ENCODE measurements around the gene DTHD1. TPM values are rescaled to one million over a fixed set of nuclear protein-coding genes. Genes with fewer than 3 reads are reported as not detected.

DTHD1 gene
- total RNA-seq, 1 experiment from 2014 or later = not detected

DNA sequence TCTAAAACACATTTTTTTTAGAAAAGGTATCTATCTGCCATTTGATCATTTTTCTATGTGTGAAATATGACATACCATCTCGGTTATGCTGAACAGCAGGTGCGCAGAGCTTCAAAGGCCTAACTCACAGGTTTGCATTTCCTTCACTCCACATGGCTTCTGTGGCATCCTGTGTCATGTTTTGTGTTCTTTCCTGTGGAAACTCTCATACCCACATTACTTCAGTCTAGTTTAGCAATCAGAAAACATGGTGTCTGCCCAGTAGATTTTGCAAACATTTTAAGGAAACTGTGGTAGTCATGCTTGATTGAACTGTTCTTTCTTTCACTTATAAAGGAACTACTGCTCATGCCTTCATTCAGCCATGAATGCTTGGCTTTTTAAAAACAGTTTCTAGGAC is 25.8 kb upstream of the DTHD1 start:
- no peaks in the 10 kb centered on the region for H3K4me1 ChIP-seq (replicated peaks)
- DNase-seq (ENCODE audit: low read depth in 1 of 2, low spot score in 2 of 2) = no peak
- H3K36me3 ChIP-seq = no peaks in the 10 kb centered on the region
- no peaks in the 10 kb centered on the region for H3K9me3 ChIP-seq (replicated peaks)
- H3K27me3 ChIP-seq (replicated peaks) = no peaks in the 10 kb centered on the region
- no peak overlapping the region for H3K4me3 ChIP-seq
- H3K27ac ChIP-seq = no peak overlapping the region

DNA sequence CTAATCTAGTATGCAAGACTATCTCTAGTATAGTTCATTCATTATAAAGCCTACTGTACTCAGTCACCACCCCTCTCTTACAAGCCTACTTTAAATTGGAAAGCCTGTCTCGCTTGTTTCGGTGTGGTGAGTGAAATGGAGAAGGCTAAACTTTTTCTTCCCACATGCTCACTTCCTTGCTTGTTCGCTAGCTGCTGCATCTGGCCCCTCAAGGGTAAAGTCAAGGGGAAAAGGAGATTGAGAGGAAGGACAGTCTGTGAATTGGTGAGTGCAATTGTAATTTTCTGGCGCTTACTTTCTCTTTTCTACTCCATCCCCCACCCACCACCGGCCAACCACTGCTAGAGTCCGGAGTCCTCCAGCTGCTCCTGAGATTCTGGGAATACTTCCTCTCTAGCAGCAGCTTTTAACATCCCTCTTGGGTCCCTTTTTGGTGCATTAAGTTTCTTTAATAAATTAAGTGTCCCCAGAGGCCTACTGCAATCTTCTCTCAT is 25.0 kb upstream of the DTHD1 start:
- no peaks in the 10 kb centered on the region for H3K4me1 ChIP-seq (replicated peaks)
- H3K4me3 ChIP-seq = no peak overlapping the region
- no peaks in the 10 kb centered on the region for H3K36me3 ChIP-seq
- no peak overlapping the region for H3K27ac ChIP-seq
- DNase-seq (ENCODE audit: low read depth in 1 of 2, low spot score in 2 of 2) = no peak
- no peaks in the 10 kb centered on the region for H3K9me3 ChIP-seq (replicated peaks)
- H3K27me3 ChIP-seq (replicated peaks) = no peaks in the 10 kb centered on the region

DNA sequence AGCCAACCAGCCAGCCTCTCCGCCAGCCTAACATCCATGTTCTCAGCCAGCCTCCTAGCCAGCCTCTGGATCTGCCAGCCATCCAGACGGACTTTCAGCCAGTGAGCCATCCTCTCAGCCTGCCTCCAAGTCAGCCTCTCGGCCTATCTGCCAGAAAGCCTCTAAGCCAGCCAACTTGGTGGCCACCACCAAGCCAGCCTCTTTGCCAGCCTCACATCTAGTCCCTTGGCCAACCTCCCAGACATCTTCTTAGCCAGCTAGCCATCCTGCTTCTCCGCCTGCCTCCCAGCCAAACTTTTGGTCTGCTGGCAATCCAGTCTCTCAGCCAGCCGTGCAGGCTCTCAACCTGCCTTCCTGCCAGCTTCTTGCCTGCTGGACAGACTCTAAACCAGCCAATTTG is 20.7 kb upstream of the DTHD1 start:
- Histone ChIP-seq H3K36me3 (no peaks in the 10 kb centered on the region), H3K27me3 (replicated peaks) (no peaks in the 10 kb centered on the region), H3K4me3 (no peak overlapping the region), H3K9me3 (replicated peaks) (no peaks in the 10 kb centered on the region), H3K4me1 (replicated peaks) (no peaks in the 10 kb centered on the region), H3K27ac (no peak overlapping the region)
- DNase-seq (ENCODE audit: low read depth in 1 of 2, low spot score in 2 of 2) = no peak

DNA sequence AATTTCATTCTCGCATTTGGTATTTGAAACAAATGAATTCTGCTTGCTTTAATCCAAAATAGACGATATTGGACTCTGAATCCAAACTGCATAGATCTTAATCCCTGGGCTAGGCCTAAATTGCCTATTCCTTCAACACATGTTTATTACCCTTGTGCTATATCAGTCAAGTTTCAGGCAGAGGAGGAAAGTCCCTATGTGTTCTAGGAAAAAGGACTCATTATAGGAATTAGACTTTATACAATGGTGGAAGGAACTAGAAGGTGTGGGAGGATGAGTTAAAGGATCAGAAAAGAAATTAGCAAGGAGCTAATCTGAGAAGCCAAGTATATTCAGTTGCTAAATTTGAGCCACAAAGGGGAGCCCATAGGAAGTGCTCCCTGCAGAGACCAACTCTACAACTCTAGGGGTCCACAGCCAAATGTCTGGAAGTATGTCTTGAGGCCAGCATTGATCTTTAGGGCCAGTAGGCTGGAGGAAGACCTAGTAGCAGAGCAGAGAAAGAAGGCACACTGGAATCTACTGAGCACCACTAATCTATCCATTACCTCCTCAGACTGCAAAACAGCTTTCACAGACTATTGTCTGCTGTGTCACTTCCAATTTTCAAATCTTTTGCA is 17.1 kb upstream of the DTHD1 start:
- H3K27ac ChIP-seq = no peak overlapping the region
- no peaks in the 10 kb centered on the region for H3K4me1 ChIP-seq (replicated peaks)
- no peaks in the 10 kb centered on the region for H3K9me3 ChIP-seq (replicated peaks)
- H3K27me3 ChIP-seq (replicated peaks) = no peaks in the 10 kb centered on the region
- no peaks in the 10 kb centered on the region for H3K36me3 ChIP-seq
- no peak for DNase-seq (ENCODE audit: low read depth in 1 of 2, low spot score in 2 of 2)
- H3K4me3 ChIP-seq = no peak overlapping the region

DNA sequence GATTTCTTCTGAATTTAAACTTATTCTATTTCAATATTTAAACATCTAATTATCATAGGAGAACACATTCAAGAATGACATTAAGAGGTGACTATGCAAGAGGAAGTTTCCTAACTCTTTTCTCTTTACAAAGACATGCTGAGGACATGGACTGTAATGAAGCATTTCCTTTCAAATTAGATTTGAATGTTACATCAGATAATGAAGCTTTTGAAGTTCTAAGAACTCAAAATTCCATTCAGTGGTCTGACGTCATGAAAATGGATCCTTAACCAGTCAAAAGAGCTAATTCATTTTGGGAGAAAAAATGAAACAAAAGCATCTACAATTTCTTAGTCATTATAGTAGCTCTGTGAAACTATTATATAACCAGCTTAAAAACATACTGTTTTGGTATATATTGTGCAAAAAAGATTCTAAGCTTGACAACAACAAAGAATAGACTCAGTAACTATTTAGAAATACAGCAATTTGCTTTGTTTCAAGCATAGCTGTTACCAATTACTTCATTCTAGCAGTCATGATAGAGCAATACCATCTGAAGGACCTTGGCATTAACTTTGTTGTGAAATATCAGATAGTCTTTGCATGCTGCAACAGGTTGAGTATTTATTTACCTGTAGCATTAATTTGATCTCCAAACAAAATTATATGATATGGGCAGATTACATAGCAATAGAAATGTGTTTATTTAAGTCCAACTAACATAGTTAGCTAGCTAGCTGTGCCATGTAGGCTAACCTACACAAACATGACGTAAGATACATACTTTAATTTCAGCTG is 13.7 kb upstream of the DTHD1 start:
- DNase-seq (ENCODE audit: low read depth in 1 of 2, low spot score in 2 of 2) = no peak
- H3K27me3 ChIP-seq (replicated peaks) = no peaks in the 10 kb centered on the region
- H3K36me3 ChIP-seq = no peaks in the 10 kb centered on the region
- H3K4me1 ChIP-seq (replicated peaks) = no peaks in the 10 kb centered on the region
- no peak overlapping the region for H3K4me3 ChIP-seq
- H3K9me3 ChIP-seq (replicated peaks) = no peaks in the 10 kb centered on the region
- no peak overlapping the region for H3K27ac ChIP-seq

DNA sequence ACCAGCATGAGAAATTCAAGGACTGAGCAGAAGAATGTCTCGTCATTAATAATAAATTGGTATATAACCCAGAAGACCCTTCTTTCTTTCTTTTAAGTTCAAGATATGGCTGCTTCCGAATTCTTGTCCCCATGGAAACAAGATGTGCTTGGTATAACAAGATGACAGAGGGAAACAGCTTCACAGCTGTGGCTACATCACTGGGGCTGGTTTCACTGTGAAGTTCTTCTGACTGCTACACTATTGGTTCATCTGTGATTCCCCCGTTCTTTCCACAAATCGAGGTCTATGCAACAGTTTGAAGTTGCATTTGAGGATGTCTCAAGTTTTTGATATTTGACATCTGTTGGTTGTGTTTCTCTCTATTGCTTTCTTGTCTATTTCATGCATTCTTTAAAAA is 12.3 kb upstream of the DTHD1 start:
- DNase-seq (ENCODE audit: low read depth in 1 of 2, low spot score in 2 of 2) = no peak
- H3K27me3 ChIP-seq (replicated peaks) = no peaks in the 10 kb centered on the region

DNA sequence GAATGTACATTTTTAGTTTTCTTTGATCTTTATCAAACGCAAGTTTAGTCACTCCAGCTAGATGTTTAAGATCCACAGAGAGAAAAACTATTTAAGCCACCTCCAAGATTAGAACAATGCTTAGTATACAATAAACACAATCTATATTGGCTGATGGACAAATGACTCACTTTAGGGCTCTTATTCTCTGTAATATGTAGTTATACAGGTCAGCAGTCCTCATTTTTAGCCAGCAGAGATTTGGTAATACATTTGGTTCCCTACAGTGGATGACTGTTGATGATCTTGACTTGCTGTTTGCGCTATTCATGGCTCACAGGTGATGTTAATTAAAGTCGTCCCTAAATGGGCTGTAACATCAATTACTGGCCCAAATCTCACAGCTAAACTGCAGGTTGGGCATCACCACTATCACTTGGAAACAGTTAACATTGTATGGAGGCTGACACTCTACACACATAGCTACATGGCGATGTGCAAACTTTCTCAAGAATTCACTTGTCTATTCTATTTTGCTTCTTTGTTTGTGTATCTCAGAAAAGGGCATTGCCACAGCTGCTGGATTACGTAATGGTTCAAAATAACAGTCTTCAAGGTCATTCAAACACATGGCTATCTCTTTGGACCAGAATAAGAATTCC is 11.8 kb upstream of the DTHD1 start:
- Histone ChIP-seq H3K27me3 (replicated peaks) (no peaks in the 10 kb centered on the region), H3K4me1 (replicated peaks) (no peaks in the 10 kb centered on the region), H3K36me3 (no peaks in the 10 kb centered on the region), H3K27ac (no peak overlapping the region), H3K4me3 (no peak overlapping the region), H3K9me3 (replicated peaks) (no peaks in the 10 kb centered on the region)
- DNase-seq (ENCODE audit: low read depth in 1 of 2, low spot score in 2 of 2) = no peak

More for the DNA sequence above, 12.3 kb upstream of the DTHD1 start:
- no peaks in the 10 kb centered on the region for H3K36me3 ChIP-seq
- H3K27ac ChIP-seq = no peak overlapping the region
- H3K9me3 ChIP-seq (replicated peaks) = no peaks in the 10 kb centered on the region
- no peak overlapping the region for H3K4me3 ChIP-seq
- H3K4me1 ChIP-seq (replicated peaks) = no peaks in the 10 kb centered on the region

DNA sequence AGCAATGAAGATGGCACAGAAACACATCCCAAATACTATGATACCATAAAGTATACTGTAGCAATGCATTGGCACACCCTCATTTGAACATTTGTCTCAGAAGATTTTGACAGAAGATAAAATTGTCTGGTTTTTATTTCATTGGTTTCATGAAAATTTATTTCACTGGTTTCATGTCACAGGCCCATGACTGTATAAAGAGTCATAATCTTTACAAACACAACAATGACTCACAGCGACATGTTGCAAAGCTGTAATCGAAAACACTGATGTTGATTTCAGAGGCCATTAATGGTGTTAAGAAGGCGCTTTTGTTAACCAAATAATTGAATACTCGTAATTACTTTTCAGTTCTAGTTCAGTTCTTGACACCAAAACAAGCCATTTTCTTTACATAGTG is 8.1 kb upstream of the DTHD1 start:
- H3K27me3 ChIP-seq (replicated peaks) = no peaks in the 10 kb centered on the region
- no peaks in the 10 kb centered on the region for H3K4me1 ChIP-seq (replicated peaks)
- no peak overlapping the region for H3K4me3 ChIP-seq
- H3K36me3 ChIP-seq = no peaks in the 10 kb centered on the region
- no peak overlapping the region for H3K27ac ChIP-seq
- no peak for DNase-seq (ENCODE audit: low read depth in 1 of 2, low spot score in 2 of 2)
- no peaks in the 10 kb centered on the region for H3K9me3 ChIP-seq (replicated peaks)

DNA sequence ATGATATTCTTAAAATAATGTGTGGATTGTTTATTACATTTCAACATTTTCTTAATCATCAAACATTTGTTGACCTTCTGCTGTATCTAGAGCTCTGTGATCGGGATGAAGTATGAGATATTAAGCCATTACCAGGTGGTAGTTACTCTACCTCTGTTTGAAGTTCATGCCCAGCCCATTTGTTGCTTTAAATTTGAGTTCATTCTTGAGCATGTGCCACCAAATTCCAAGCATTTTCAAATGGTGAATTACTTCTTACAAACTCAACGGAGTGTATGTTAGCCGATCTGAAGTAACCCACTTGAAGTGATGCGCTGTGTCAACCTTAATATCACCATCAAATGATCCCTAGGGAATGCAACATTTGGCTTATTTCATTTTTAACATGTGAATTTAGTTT is 7.3 kb upstream of the DTHD1 start:
- Histone ChIP-seq H3K4me3 (no peak overlapping the region), H3K9me3 (replicated peaks) (no peaks in the 10 kb centered on the region), H3K27me3 (replicated peaks) (no peaks in the 10 kb centered on the region), H3K27ac (no peak overlapping the region), H3K36me3 (no peaks in the 10 kb centered on the region), H3K4me1 (replicated peaks) (no peaks in the 10 kb centered on the region)
- DNase-seq (ENCODE audit: low read depth in 1 of 2, low spot score in 2 of 2) = no peak

DNA sequence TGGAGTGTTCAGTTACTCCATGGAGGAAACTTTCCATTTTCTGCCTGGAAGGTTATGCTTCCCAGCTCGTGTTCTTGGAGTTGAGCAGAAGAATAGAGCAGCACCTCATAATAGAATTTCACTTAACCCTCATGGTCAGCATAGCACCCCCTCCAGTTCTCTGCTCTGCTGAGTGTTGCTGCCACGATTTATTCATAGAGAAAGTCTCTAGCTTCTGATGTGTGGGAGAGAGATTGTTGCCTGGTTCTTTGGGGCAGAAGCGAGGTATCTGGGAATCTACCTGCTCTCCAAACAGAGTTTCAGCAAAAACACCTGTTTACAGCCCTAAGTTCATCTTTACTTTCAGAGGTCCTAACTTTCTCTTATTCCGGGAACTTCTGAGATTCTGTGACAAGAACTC is 3.9 kb upstream of the DTHD1 start:
- no peaks in the 10 kb centered on the region for H3K4me1 ChIP-seq (replicated peaks)
- no peak for DNase-seq (ENCODE audit: low read depth in 1 of 2, low spot score in 2 of 2)
- H3K4me3 ChIP-seq = no peak overlapping the region
- no peaks in the 10 kb centered on the region for H3K9me3 ChIP-seq (replicated peaks)
- H3K27me3 ChIP-seq (replicated peaks) = no peaks in the 10 kb centered on the region
- H3K27ac ChIP-seq = no peak overlapping the region
- H3K36me3 ChIP-seq = no peaks in the 10 kb centered on the region

DNA sequence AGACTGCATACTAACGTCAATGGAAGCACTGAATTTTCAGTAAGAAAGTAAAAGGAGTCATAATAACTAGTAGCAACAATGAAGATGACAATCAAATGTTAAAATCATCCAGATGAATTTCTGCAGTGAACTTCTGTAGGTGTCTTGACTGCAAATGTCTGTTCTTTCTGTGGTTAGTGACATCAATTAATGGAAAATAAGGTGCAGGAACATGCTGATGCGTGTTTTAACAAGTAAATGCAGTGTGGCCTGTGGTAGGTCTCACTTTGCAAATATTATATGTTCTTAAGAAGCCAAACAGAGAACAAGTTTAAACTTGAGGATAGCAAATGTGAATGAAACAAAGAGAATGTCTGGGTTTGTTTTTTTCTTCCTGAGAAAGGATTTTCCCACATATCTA is 2.6 kb upstream of the DTHD1 start:
- no peaks in the 10 kb centered on the region for H3K9me3 ChIP-seq (replicated peaks)
- no peak overlapping the region for H3K4me3 ChIP-seq
- H3K36me3 ChIP-seq = no peaks in the 10 kb centered on the region

DNA sequence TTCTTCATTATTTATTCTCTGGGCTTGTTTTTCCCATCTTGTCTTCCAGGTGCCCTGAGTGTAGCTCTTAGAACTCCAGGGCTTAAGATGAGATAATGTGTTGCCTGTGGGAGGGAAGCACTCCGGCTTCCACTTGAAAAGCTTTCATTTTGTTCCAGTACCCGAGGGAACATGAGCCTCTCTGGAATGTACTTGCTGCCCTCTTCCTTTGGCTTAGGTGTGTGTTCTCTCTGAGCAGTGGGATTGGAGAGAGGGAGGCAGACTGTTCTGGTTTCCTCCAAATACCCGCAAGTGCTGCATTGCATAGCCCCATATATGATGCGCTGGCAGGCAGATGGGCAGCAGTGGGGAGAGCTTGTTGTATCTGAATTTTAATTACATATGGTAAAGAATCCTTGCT is 861 bp upstream of the DTHD1 start:
- Histone ChIP-seq H3K27me3 (replicated peaks) (no peaks in the 10 kb centered on the region), H3K4me1 (replicated peaks) (no peaks in the 10 kb centered on the region), H3K27ac (no peak overlapping the region), H3K9me3 (replicated peaks) (no peaks in the 10 kb centered on the region), H3K36me3 (no peaks in the 10 kb centered on the region), H3K4me3 (no peak overlapping the region)
- no peak for DNase-seq (ENCODE audit: low read depth in 1 of 2, low spot score in 2 of 2)

More for the DNA sequence above, 2.6 kb upstream of the DTHD1 start:
- no peak overlapping the region for H3K27ac ChIP-seq
- H3K27me3 ChIP-seq (replicated peaks) = no peaks in the 10 kb centered on the region
- no peak for DNase-seq (ENCODE audit: low read depth in 1 of 2, low spot score in 2 of 2)
- no peaks in the 10 kb centered on the region for H3K4me1 ChIP-seq (replicated peaks)

DNA sequence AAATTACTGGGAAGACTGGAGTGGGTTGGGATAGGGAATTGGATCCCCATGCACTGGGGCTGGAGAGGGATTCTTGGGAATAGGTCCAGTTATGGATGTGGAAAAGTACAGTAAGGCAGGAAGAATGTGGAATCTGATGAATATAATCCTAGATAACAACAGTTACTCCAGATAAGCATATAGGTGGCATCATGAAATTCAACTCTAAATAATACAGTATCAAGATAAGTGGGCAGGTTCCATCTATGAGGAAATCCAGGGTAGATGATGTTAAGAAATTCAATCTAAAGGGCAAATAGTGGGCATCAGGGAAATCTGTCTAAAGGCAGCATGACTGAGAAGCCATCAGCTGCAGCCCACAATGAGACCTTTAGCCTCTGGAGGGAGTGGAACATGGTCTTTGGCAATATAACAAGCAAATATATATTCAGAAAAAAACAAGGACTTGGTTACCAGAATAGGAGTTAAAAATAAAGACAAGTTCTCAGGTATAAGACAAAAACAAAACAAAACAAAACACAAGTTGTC is 1.2 kb downstream of the DTHD1 start:
- no peaks in the 10 kb centered on the region for H3K36me3 ChIP-seq
- H3K27ac ChIP-seq = no peak overlapping the region
- no peaks in the 10 kb centered on the region for H3K4me1 ChIP-seq (replicated peaks)
- no peak overlapping the region for H3K4me3 ChIP-seq
- no peak for DNase-seq (ENCODE audit: low read depth in 1 of 2, low spot score in 2 of 2)
- no peaks in the 10 kb centered on the region for H3K9me3 ChIP-seq (replicated peaks)
- no peaks in the 10 kb centered on the region for H3K27me3 ChIP-seq (replicated peaks)

DNA sequence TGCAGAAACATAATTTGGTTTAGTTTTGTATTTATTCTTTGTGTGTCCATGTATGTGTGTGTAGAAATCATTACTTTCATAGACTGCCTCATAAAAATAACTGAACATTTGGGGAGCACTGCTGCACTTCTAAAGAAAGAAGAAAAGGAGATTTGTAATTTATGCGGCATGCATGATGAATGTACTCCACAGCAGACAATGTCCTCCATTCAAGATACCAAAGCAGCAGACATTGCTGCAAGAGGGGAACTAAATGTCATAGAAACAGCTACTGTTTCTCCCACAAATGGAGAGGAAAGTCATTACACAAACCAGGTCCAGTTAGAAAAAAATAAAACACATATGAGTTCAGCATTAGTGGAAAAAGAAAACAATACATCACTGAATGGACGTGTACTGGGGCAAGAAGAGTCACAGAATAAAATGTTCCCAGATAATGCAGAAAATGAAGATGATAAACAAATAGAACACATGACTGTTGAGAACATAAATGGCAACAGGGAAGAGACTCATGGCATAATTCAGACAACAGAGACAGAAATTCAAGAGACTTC is 2.6 kb downstream of the DTHD1 start:
- H3K4me3 ChIP-seq = no peak overlapping the region
- no peaks in the 10 kb centered on the region for H3K9me3 ChIP-seq (replicated peaks)
- H3K27ac ChIP-seq = no peak overlapping the region
- DNase-seq (ENCODE audit: low read depth in 1 of 2, low spot score in 2 of 2) = no peak
- H3K4me1 ChIP-seq (replicated peaks) = no peaks in the 10 kb centered on the region
- H3K27me3 ChIP-seq (replicated peaks) = no peaks in the 10 kb centered on the region
- H3K36me3 ChIP-seq = no peaks in the 10 kb centered on the region

Data from SJSA1 (cell line).